Fibroblast of skin of right quadriceps (primary cell): ENCODE data around the gene ST6GAL1.
"Not testable (repeated sequence)": the region's sequence is repeated elsewhere in the genome, so short reads cannot be mapped to it uniquely, and the experiment has no call there.

ENCODE experiments used
- DNase-seq: peaks from one replicate; pipeline ENCODE4 v3.0.0-alpha.2; 2013

The ST6GAL1 gene

DNA sequence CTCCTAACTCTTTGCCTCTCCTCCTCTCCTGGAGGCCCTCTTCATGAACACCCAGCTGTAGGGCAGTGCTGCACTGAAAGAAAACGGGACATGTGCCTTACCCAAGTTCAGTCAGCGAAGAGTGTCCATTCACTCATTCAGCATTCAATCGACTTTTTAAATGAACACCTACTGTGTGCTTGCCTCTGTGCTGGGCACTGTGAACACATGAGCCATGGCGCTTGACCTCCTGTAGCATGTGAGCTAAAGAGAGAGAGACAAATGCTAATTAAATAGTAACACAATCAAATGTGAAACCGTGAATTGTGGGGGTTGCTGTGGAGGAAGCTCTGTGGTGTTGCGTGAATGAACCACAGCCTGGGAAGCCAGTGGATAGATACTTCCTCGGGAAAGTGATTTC lies 43.4 kb downstream of the ST6GAL1 start:
- no peak for DNase-seq

DNA sequence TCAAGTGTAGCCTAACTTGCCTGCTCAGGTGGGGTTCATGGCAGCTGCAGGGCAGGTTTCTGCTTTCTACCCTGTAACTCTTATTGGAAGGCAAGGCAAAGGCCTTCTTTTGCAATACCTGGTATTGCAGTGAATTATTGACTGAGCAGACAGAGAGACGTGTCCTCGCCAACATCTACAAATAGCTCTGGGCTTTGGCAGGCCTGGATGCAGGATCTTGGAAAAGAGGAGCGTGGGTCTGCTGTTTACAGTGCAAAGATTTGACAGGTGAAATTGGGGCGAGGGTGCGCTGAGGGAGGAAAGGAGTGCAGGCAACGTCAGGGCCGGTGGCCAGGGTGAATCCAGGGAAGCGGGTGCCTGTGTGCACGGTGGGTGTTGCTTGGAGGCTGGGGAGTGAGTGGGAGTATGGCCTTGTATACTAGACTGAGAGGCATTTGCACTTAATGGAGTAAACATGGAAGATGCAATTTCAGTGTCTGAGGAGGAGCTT lies 44.5 kb downstream of the ST6GAL1 start:
- no peak for DNase-seq

DNA sequence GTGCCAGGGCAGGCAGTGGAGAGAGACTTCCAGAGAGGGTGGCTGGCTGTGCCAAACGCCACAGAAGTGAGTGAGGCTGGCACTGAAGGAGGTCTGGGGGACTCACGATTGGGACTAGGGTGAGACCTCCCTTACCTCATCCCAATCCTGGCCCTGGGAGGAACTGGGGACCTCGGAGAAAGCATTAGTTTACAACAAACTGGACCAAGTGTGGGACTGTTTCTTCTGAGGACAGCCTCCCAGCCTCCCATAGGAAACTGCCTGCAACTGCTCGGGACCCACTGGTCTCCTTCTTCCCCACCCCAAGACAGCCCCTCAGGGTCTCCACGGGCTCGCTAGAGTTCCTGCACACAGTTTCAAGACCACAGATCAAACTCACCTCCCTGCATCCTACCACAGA lies 45.4 kb downstream of the ST6GAL1 start:
- DNase-seq: no peak

DNA sequence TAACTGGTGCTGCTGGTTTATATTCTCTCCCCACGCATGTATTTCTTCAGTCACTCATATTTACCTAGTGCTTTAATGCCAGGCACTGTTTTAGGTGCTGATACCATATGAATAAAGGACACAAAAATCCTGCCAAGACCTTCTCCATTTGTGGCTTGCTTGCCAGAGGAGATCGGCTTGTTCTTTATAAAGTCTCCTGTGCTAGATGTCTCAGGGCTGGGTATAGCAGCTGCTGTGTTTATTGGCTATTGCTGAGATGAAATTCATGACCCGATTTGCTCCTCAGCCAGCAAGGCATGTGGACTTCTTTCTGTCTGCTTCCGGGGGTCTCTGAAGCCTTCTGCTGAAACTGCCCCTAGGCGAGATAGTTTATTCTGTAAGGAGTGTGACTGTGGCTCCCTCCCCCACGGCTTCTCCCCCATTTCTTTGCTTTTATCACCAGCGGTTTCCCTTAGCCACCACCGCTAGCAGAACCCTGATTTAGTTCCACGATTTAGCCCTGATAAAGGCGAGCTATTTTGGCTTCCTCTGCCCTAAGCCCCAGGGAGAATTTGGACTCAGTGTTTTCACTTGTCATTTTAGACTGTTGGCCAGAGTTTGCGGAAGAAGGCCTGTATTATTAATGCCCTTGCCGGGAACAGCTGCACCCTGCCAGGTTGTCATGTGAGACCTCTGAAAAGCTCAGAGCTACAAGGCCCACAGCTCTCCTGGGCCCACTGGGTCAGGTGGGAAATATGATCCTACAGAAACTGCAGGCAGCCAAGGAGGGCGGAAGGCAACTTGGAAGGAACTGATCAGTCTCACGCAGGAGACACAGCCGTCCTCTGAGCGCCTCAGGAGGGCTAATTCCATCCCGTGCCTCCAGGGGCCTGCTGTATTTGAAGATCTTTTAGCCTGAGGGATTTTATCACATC lies 46.8 kb downstream of the ST6GAL1 start:
- no peak for DNase-seq

DNA sequence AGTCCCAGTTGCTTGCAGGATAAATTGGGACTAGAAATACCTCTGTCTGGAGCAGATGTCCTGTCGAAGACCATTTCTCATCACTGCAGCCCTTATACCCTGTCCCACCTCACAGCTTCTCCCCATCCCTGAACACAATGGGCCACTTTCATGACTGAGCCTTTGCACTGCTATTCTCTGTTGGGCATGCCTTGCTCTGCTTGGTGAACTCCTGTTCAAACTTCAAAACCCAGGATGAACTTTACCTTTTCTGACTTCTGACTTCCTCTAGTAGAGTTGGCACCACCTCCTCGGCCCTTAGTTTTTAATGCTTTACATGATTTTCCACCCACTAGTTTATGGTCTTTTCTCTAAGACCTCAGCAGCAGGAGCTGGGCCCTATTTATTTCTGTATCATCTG lies 48.4 kb downstream of the ST6GAL1 start:
- DNase-seq: no peak

DNA sequence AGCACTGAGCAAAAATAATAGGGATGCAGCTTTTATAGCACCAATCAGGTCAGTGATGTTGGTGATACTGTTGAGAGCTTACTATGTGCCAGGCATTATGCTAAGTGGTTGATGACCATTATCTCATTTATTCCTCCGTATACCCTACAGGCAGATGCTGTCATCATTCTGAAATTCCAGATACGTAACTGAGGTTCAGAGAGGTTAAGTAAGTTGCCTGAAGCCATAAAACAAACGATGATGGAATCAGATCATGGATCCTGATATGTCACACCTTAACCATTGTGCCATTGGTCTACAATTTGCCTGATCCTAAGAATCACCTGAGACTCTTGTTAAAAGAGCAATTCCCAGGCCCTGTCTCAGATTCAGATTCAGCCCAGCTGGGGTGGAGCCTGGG lies 49.5 kb downstream of the ST6GAL1 start:
- DNase-seq: no peak

DNA sequence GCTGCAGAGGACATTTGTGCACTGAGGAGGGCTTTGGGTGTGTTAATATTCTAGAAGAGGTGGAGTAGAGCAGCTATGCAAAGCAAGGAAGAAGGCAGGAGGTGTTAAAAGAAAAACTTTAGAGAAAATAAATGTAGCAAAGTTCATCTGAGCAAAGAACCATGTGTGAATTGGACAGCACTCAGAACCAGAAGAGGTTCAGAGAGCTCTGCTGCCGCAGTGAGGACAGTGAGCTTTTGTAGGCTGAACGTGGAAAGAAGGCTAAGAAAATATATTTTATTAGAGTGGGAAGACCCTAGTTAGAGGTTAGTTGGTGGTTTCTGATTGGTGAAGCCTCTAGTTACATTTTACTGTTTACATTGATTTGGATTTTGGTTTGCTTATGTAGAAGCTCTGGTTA lies 50.7 kb downstream of the ST6GAL1 start:
- no peak for DNase-seq

DNA sequence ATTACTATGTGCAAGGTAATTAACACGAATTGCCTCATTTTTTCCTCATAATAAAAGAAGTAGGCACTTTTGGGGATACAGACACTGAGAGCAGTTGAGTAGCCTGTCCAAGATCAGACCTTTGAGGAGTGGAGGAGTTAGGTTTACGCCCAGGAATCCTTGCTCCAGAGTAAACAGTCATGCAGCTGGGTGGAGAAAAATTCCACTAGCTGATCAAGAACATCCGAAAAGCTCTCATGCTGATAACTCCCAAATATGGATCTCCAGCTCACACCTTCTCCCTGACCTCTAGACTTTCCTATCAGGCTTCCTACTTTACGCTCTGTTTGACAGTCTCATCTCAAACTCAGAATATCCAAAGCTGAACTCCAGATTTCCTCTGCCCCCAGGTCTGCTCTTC lies 53.3 kb downstream of the ST6GAL1 start:
- DNase-seq: no peak

DNA sequence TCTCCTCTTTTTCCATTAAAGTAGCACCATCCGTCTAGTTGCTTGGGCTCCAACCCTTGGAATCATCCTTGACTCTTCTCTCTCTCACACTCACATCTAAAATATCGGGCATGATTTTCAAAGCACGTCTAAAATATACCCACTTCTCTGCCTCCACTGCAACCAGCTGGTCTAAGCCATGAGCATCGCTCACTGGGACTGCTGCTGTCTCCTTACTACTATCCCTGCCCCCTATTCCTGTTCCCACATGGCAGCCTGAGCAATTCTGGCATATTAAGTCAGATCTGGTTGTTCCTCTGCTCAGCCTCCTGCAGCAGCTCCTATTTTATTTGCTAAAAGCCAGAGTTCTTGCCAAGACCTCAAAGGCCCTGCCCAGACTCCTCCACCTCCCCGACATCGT lies 53.7 kb downstream of the ST6GAL1 start:
- no peak for DNase-seq

DNA sequence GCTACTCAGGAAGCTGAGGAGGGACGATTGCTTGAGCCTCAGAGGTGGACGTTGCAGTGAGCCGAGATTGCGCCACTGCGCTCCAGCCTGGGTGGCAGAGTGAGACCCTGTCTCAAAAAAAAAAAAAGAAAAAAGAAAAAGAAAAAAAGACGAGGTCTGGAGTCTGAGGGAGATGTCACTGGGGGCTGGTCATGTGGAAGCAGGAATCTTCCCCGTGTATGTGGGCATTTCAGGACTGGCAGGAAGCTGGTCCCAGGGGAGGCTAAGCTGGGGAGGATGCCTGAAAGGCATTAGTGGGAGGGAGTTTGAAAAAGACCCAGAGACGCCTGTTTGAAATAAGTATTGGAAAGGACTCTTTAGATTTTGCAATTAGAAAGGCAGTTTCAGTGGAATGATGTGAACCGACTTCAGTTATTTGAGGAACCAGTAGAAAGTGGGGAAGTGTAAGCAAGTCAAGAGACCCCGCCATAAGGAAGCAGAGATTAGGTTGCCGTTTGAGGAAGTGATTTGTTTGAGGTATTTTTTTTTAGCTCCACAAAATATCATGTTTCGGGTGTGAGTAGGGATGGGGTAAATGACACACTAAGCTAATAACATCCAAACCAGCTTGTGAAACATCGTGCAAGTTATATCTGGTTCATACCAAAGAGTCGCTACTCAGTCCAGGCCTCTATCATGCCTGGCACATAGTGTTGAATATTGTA lies 55.5 kb downstream of the ST6GAL1 start:
- peak; percentile 14 for DNase-seq

DNA sequence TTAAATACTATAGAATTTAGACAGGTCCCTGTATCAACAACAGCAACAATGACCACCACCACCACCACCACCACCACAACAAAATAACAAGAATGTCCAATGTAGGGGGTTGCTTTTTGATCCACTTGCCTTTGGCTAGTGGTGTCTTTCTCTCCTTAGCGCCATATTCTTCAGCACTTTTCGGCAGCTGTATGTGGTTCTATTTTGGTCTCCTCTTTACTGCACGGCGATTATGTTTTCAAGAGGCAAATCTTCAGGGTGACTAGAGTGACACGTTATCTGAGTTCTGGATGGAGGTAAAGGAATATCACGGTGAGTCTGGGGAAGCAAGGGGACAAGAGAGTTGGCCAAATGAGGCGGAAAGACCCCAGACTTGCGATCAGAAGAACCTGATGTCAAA lies 56.1 kb downstream of the ST6GAL1 start:
- DNase-seq: no peak

DNA sequence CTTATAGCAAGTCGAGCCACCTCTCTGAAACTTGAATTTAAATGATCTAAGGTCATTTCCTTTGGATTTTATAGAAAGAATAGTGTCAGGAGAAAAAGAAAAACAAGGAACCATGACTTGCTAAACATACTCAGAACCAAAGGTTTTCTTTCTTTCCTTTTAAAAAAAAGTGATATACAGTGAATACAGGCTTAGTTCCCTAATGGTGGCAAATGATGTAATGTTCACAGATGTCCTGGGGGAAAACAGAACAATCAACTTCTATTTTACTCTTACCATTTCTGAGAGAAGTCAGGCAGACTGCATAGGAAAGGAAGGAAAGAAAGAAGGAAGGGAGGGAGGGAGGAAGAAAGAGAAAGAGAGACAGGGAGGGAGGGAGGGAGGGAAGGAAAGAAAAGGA lies 56.5 kb downstream of the ST6GAL1 start:
- DNase-seq: no peak

DNA sequence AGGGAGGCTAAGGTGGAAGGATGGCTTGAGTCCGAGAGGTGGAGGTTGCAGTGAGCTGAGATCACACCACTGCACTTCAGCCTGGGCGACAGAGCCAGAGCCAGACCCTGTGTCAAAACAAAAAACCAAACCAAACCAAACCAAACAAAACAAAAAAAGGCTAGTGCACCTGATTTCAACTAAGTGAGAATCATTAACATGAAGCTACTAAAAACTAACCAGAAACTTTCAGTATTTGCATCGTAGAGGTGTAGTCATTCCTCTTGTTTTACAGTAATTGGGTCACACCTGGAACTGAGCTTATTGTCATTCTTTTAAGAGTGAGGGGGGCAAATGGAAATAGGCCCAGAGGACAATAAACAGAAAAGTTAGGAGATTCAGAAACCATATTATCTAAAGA lies 58.5 kb downstream of the ST6GAL1 start:
- no peak for DNase-seq

DNA sequence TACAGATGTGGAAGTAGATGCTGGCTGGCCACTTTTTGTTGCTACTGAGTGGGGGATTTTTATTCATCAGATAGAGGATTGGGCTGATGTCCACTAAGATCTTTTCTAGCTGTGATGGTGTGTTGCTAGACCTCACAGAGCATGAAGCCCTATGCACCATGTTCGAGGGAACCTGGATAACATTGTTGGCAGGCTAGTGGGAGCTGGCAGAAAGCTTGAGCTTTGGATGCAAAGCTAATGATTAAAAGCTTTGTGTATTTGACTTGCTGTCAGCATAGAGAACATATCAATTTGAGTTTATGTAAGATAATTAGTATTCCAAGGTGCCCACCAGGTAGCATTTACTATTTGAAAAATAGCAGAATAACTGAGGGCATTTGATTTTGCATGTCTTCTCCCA lies 59.1 kb downstream of the ST6GAL1 start:
- DNase-seq: no peak

DNA sequence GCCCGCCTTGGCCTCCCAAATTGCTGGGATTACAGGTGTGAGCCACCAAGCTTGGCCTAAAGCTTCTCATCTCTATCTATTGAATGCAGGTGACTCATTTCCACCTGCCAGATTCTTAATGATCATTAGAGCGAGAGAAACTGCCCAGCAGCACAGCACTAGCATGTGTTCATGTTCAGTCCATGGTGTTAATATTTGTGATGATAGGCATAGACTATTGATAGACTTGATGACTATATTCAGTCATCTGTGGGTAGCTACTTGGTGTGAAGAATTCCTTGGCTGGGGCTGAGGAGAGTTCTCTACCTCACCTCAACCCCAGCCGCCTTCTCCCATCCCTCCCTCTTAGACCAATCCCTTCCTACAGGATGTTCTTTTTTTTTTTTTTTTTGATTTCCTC lies 60.0 kb downstream of the ST6GAL1 start:
- no peak for DNase-seq

DNA sequence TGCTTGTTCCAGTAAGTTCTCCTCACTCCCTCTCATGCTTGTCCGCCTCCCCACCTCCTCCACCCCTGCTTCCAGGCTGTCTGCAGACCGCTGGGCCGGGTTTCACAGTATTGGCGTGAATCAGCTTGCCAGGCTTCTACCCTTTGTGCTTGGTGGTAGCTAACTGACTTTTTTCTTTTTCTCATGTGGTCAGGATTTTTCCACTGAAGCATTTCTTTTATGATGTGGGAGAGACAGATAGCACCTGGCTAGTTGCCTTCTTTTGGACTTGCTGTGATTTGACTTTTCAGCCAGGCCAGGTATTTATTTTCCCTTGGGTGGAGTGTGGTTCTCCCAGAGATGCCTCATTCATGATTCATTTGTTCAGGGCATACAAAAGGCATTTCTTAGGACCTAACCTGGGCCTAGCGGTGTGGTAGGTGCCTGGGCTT lies 60.6 kb downstream of the ST6GAL1 start:
- DNase-seq: no peak

DNA sequence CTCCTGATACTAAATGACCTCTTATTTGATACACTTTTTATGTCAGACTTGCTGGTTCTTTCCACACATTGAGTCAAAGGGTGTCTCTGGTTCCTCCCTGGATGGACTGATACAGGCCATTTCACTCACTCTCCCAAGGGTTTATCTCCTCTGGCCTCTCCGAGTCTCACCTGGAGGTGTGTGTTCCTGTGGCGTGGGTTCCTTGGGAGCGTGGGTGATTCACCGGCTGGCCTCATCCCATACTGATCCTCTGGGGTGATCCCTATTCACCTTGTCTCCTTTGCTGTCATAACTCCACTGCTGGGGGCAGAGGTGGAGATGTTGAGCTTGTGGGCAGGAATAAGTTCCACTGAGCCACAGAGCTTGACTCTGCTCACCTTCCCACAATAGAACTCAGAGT lies 61.1 kb downstream of the ST6GAL1 start:
- no peak for DNase-seq

DNA sequence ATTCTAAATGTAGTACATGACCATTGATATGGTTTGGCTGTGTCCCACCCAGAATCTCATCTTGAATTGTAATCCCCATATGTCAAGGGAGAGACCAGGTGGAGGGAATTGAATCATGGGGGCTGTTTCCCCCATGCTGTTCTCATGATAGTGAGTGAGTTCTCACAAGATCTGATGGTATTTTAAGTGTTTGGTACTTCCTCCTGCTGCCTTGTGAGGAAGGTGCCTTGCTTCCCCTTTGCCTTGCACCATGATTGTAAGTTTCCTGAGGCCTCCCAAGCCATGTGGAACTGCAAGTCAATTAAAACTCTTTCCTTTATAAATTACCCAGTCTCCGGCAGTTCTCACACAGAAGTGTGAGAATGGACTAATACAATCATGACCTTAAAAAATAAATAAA lies 61.8 kb downstream of the ST6GAL1 start:
- DNase-seq: not testable (repeated sequence)

DNA sequence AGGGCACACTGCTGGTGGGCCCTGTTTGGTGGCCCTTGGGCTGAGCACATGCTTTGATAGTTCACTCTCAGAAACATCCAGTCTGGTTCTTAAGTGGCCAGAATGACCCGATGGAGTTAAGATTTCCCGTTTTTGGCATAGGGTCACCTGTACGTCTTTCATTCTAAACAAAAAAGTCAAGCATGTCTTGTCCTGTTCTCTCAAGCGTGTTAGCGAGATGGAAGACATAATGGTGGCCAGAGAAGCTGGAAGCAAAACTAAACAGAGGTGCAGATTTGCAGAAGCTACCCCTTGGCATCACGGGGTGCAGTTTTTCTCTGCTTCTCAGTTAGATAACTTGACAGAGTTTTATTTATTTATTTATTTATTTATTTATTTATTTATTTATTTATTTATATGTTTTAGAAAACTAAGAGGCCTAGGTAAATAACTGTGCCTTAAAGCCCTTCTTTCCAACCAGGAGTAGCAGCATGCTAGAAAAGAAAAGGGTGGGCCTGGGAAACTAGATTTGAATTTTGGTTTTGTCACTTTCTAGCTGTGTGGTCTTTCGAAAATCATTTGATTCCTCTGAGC lies 63.0 kb downstream of the ST6GAL1 start:
- DNase-seq: no peak

DNA sequence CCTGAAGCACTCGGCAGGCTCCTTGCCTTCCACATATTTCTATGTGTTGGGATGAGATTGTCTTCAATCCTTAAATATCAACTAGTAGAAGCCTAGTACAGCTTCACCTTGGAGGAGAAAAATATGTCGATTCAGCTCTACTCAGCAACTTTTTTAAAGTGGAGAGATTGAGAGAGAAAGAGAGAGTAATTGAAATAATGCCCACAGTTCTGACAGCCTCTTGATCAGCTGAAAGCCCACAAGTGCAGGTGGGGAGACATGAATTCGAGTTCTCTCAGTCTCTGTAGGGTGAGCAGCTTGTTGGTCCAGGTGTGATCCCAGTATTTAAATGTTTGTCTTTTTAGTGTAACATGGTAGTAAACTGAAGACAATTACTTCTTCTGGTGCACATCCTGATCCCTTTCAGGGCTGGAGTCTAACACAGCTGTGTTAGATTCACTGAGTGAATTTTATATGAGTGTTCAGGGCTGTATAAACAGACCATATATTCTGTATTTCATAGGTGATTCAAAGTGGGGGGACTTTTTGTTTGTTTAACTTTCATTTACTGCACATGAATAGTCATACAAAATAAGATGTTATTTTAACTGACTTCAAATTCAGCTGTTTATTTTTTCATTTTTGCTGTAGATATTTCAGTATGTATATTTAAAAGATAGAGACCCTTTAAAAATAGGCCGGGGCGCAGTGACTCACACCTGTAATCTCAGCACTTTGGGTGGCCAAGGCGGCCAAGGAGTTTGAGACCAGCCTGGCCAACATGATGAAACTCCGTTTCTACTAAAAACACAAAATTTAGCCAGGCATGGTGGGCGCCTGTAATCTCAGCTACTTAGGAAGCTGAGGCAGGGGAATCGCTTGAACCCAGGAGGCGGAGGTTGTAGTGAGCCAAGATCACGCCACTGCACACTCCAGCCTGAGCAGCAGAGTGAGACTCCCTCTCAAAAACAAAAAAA lies 64.0 kb downstream of the ST6GAL1 start:
- DNase-seq: no peak

DNA sequence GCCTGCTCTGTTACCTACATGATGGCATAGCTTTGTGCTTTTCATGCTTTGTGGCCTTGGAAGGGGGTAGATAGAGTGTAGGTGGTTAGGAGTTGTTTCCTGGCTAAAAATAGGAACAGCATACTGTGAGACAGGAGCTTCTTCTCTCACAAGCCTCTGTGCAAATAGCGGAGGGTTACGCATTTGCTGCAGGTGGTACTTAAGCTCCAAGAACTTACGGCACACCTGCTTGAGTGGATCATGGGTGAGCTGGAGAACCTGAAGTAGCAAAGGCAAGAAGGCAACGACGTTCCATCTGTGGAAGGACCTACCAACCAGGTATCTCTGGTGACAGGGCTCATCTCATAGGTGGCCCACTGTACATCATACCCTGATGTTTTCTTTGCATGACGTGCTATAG lies 66.0 kb downstream of the ST6GAL1 start:
- no peak for DNase-seq

DNA sequence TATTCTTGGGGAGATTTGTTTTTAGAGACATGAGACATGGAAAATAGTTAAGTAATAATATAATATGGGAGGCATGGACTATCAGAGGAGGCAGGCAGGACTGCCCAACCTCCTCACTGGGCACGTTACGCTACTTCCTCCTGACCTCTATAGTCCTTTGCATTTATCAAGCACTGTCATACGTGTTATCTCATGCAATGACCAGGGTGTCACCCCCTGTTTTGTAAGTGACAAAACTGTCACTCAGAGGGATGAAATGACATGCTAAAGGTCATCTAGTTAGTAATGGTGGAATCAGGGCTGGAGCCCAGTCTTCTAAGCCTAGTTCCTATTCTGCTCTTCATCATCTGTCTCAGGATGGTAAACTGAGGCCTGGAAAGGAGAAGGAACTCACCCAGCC lies 66.7 kb downstream of the ST6GAL1 start:
- DNase-seq: no peak

DNA sequence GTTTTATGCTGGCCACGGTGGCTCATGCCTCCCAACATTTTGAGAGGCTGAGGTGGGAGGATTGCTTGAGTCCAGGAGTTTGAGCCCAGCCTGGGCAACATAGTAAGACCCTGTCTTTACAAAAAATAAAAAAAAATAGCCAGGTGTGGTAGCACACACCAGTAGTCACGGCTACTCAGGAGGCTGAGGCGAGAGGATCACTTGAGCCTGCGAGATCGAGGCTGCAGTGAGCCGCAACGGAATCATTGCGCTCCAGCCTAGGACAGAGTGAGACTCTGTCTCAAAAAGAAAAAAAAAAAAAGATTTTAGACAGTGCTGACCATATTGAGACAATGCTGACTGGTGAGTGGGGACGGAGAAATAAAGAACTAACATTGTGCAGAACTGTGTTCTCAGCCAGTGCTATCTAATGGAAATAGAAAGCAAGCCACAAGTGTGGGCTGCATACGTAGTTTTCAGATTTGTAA lies 67.2 kb downstream of the ST6GAL1 start:
- DNase-seq: no peak
